ENCODE results near the gene EGFR.

DNA sequence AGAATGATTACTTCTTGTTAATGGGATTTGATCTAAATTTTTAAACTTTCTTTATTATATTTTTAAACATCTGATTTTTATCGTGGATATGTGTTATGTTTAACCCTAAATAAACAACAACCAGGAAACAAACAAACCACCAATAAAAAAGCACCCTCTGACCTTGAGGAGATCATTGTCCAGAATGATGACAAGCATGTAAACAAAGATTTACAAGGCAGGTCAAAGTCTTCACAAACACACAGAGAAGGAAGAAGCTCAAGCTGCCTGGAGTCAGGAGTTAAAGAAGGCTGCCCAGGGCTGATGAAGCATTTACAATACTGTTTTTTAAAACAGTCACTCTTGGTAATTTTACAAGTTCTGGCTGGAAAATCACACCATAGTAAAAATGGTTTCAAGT lies 31.0 kb upstream of the EGFR start:
- TF ChIP-seq, protein P1, sequence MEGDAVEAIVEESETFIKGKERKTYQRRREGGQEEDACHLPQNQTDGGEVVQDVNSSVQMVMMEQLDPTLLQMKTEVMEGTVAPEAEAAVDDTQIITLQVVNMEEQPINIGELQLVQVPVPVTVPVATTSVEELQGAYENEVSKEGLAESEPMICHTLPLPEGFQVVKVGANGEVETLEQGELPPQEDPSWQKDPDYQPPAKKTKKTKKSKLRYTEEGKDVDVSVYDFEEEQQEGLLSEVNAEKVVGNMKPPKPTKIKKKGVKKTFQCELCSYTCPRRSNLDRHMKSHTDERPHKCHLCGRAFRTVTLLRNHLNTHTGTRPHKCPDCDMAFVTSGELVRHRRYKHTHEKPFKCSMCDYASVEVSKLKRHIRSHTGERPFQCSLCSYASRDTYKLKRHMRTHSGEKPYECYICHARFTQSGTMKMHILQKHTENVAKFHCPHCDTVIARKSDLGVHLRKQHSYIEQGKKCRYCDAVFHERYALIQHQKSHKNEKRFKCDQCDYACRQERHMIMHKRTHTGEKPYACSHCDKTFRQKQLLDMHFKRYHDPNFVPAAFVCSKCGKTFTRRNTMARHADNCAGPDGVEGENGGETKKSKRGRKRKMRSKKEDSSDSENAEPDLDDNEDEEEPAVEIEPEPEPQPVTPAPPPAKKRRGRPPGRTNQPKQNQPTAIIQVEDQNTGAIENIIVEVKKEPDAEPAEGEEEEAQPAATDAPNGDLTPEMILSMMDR (IDR thresholded peaks at IDR 0.05): no peak
- TF ChIP-seq PBX3 (IDR thresholded peaks at IDR 0.05): 0 out of 2 replicates have a peak, but pooled peaks have one; percentile 24
- no peak for TF ChIP-seq SMC3 (IDR thresholded peaks at IDR 0.05)
- no peak for TF ChIP-seq MAFK (IDR thresholded peaks at IDR 0.05; ENCODE audit: partially characterized antibody)
- no peak for TF ChIP-seq RCOR1 (IDR thresholded peaks at IDR 0.05; ENCODE audit: low read depth, low read length)
- TF ChIP-seq POLR2A (IDR thresholded peaks at IDR 0.05; ENCODE audit: low read length): no peak
- no peak for TF ChIP-seq NR3C1 (IDR thresholded peaks at IDR 0.05)
- TF ChIP-seq MAX (IDR thresholded peaks at IDR 0.05): peak; percentile 60
- TF ChIP-seq, protein P2, sequence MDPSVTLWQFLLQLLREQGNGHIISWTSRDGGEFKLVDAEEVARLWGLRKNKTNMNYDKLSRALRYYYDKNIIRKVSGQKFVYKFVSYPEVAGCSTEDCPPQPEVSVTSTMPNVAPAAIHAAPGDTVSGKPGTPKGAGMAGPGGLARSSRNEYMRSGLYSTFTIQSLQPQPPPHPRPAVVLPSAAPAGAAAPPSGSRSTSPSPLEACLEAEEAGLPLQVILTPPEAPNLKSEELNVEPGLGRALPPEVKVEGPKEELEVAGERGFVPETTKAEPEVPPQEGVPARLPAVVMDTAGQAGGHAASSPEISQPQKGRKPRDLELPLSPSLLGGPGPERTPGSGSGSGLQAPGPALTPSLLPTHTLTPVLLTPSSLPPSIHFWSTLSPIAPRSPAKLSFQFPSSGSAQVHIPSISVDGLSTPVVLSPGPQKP (IDR thresholded peaks at IDR 0.05; ENCODE audit: low read depth, low read length): no peak
- TF ChIP-seq CHD2 (IDR thresholded peaks at IDR 0.05; ENCODE audit: low read length, partially characterized antibody): no peak

Data from A549 (cell line).